Stimulated activated CD4-positive, alpha-beta T cell treated with anti-CD3 and anti-CD28 coated beads, Interleukin-12 subunit alpha, Interleukin-12 subunit beta, amount 100 ng/mL, for 4 hours (primary cell): ENCODE measurements around the gene LHFPL2.
A peak's percentile ranks its signal among the peaks of the same experiment; 100 is the strongest.
"Not testable (repeated sequence)": the region's sequence is repeated elsewhere in the genome, so short reads cannot be mapped to it uniquely, and the experiment has no call there.

ENCODE experiments used
- DNase-seq: peaks from one replicate; pipeline ENCODE4 v3.0.0-alpha.2; 2020

The LHFPL2 gene, protein sequence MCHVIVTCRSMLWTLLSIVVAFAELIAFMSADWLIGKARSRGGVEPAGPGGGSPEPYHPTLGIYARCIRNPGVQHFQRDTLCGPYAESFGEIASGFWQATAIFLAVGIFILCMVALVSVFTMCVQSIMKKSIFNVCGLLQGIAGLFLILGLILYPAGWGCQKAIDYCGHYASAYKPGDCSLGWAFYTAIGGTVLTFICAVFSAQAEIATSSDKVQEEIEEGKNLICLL

DNA sequence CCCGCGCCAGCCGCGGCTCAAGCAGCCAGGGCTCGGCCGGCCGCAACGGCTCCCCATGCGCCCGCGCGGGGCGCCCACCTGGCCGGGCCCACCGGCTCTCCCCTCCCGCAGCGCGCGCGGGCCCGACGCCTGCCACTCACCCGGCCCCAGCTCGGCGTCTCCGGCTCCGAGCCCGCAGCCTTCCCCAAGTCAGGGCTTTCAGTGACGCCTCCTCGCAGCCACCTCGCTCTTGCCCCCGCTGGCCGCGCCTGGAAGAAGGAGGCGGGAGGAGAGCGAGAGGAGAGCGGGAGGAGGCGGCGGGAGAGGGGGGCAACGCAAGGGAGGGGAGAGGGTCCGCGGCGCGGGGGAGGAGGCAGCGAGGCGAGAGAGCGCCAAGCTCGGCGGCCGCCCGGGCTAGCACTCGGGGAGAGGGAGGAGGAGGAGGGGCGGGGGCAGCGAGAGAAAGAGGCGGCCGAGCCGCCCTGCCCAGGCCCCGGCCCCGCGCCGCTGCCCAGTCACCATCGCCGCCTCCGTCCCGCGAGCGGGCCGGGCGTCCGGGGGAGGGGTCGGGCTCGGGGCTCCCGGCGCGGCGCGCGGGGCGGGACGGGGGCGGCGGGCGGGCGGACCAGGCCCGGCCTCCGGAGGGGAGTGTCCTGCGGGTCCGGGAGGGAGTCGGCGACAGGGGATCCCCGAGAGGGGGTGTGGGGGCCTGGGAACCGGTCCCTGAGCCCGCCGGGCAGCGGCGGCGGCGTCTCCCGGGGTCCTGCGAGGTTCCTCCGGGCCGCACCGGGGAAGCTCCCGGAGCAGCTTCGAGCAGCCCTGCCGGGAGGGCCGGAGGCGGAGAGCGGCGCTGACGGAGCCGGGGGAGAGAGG is at the start of gene LHFPL2:
LHFPL2 (minus strand) TSS at position 414 of the 852 bp plus-strand sequence. CDS start 138,559 bp downstream, outside the sequence.
- peak; percentile 21 for DNase-seq

DNA sequence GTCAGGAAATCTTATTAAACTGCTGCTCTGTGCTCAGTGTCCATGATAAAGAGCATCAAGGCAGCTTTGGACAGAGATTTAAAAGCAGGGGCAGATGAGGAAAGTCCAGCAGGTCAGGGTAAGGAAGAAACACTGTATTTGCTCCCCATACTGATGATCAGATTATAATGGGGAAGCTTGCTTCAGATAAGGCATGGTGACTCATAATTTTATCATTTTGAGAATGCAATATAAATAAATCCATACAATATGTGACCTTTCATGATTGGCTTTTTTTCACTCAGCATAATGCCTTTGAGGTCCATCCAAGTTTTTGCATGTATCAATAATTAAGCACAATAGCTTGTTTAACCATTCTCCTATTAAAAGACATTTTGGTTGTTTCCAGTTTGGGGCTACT is 48.1 kb upstream of the LHFPL2 start:
- DNase-seq: no peak

DNA sequence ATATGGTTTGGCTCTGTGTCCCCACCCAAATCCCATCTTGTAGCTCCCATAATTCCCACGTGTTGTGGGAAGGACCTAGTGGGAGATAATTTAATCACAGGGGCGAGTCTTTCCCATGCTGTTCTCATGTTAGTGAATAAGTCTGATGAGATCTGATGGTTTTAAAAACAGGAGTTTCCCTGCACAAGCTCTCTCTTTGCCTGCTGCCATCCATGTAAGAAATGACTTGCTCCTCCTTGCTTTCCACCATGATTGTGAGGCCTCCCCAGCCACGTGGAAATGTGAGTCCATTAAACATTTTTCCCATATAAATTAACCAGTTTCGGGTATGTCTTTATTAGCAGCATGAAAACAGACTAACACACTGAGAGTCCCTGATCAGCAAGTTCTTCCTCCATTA is 47.5 kb upstream of the LHFPL2 start:
- DNase-seq: not testable (repeated sequence)

GRCh38 chr5:78693339-78693738 is 44.8 kb upstream of the LHFPL2 start:
- no peak for DNase-seq

DNA sequence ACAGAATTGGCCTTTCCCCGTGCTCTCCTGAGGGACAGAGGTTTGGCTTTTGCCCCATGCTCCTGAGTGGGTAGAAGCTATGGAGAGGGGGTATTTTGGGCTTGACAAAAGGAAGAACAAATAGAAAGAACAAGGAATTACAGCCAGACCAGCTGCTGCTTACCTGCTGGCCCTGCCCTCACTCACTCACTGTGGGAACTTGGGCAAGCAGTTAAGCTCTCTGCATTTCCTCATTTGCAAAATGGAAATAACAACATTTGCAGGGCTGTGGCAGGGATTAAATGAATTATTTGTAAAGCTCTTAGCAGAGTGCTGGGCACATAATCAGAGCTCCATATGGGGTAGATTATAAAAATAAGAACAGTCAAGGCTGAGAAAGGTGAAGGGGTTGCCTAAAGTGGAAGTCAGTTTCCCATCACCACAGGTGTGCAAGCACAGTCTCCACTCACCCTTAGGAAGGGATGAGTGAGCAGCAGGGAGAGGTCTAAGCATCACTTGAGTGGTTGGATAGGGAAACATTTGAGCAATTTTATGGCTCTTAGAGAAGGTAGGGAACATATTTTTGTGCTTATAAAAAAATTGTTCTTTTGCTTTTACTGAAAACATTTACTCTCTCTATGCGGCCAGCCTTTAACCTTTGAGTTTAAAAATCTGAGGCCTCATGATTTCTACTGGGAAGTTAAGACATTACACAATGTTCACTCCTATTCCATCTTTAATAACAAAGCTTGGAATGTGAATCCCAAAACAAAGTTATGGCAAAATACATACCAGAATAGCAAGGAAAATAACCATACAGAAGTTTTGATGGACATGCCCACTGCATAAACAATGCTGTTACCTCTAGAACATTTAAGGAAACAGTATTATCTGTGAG is 42.8 kb upstream of the LHFPL2 start:
- no peak for DNase-seq

DNA sequence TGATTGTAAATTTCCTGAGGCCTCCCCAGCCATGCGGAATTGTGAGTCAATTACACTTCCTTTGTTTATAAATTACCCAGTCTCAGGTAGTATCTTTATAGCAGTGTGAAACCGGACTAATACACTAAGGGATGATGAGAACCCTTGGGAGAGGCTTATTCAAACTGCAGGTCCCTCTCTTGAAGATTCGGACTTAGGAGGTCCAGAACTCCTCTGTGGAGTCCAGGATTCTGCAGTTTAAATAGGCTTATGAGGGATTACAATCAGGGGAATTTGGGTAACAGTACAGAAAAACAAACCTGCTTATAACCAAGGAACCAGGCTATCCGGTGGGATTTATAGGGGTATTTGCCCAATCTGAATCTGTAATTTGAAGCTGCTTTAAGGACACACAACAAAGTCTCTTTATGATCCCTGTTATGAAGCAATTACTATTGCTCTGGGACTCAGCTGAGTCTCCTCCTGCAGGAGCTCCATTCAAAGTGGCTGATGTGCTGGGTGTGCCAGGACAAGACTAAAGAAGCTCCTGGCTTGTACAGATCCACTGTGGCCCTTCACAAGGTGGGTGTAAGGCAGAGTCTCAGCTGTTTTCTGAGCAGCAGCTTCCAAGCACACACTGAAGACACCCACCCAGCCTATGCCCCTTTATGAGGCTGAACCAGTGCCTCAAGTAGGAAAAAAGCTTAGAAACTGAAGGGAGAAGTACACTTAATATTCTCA is 41.8 kb upstream of the LHFPL2 start:
- DNase-seq: no peak

DNA sequence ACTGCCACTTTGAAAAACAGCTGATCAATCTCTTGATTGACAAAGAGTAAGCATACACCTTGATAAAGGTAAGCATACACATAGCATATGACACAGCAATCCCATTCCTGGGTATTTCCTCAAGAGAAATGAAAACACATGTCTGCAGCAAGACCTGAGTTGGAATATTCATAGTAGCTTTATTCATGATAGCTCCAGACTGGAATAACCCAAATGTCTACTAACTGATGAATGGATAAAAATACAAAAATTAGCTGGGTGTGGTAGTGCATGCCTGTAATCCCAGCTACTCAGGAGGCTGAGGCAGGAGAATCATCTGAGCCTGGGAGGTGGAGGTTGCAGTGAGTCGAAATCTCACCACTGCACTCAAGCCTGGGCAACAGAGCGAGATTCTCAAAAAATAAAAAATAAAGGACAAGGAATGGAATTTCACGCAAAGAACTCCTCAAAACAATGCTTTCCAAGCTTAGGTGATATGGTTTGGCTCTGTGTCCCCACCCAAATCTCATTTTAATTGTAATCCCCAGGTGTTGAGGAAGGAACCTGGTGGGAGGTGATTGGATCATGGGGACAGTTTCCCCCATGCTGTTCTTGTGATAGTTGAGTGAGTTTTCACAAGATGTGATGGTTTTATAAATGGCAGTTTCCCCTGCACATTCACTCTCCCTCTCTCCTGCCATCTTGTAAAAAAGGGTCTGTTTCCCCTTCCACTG is 41.1 kb upstream of the LHFPL2 start:
- DNase-seq: no peak

GRCh38 chr5:78687514-78687913 is 38.9 kb upstream of the LHFPL2 start:
- not testable (repeated sequence) for DNase-seq

- DNase-seq: not testable (repeated sequence)
These were observed 35.3 kb upstream of the LHFPL2 start for GRCh38 chr5:78683905-78684304.

DNA sequence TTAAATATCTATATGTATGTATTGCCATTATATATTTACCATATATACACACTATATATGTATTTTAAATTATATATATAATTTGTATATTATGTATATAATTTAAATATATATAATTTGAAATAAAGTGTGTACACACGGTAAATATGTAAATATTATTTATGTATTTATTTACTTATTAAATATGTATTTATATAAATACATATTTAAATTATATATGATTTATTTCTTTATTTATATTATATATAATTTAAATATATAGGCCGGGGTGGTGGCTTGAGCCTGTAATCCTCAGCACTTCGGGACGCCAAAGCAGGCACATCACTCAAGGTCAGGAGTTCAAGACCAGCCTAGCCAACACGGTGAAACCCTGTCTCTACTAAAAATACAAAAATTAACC is 31.3 kb upstream of the LHFPL2 start:
- no peak for DNase-seq

DNA sequence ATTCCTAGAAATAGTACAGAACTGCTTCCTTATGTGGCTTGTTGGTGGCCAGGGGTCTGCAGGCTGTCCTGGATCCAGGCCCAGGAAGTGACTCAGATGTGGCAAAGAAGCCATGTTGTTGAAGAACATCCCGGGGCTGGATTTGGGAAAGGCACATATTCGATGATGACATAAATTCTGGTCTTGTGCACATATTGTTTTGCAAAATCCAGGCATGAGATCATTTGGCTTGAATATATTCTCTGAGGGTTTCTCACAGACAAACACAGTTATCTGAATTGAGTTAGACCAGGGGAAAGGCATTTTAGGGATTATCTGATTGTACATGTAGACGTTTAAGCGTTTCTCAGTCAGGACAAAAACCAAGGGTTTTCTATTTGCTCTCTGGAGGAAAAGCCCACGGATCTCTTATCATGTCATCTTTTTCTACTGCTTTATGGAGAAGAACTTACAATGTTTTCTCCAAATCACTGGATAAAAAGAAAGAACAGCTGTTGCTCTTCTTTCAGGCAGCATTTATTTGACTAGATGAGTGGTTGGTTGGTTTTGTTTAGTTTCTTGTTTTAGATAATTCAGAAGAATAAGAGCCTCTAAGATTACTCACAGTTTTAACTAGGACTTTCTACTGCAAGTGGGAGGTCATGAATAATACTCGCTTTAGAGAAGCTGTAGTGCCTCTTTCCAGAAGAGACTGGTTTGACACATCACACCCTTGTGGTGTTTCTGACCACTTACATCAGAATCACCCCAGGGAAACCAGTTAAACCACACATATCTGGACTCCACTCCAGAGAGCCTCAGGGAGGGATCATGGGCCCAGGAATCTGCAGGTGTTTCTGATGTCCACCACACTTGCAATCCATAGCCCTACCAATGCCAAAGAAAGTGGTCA is 29.5 kb upstream of the LHFPL2 start:
- DNase-seq: no peak

DNA sequence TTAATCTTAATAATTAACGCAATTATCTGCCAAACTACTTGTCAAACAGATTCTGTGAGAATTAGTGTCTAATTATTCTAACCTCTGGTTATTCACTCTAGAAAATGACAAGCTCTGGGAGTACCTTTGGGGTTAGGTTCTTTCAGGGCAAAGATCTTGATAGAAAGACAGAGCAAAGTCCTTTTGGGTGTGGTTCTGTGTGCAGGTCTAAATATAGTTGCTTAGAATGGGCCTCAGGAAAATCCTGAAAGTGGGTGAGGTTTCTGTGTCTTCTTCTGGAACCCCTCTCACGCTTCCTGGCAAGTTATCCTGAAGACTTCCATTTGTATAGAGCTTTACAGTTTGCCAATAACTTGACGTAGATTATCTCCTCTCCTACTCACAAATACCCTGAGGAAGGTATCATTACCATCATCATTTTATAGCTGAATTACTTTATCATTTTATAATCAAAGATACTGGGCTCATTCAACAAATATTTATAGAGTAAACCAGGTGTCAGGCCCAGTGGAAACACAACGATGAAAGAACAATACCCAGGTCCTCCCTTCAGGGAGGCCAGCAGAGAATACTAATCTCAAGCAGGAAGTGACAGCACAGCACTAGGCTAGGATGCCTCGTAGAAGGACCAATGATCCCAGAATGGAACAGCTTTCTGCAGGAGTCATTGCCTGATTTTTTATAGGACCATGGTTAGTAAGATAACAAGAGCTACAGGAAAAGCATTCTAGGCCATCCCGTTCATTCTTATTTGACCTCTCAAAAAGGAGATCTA is 27.6 kb upstream of the LHFPL2 start:
- no peak for DNase-seq

GRCh38 chr5:78673827-78674226 is 25.3 kb upstream of the LHFPL2 start:
- not testable (repeated sequence) for DNase-seq

GRCh38 chr5:78672154-78672553 is 23.6 kb upstream of the LHFPL2 start:
- DNase-seq: no peak

DNA sequence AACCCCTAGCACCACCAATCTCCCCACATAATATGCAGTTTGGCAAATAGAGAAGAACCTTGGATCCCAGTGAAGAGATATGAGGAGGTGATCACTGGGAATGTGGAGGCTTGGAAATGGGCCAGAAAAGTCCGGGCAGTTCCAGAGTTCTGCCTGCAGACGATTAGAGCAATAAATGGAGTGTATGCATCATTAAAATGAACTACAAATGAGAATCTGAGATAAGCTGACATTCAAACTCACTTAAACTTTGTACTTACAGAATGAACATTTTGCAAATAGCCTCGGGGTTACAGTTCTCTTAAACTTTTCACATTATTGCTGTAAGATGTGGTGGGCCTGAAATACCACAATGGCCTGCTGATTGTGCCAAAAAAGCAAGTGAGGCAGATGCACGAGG is 23.0 kb upstream of the LHFPL2 start:
- no peak for DNase-seq

DNA sequence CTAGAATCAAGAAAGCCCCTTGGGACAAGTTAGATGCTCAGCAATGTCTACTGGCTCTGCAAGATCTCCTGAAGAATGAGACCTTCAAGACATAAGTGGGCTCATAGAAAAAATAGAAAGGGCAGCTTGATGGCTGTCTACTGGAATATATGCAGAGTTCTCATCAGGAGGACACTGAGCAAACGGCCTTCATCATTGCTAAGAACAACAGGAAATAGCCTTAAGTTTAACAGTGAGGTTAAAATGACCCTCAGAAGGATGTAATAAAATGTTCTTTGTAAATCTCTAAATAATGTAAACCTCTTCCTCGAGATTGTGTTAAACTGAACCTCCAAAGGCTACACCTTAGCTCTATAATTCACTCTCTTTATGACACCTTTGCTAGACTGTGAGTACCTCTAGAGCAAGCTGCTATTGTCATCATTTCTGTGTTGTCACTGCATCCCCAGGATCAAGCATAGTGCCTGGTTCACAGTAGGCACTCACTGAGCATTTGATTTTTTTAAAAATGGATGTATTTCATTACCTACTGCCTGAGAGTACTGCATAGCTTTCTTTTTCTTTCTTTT is 22.2 kb upstream of the LHFPL2 start:
- DNase-seq: no peak

- DNase-seq: no peak
These were observed 20.8 kb upstream of the LHFPL2 start for GRCh38 chr5:78669331-78669730.

- no peak for DNase-seq
These were observed 19.0 kb upstream of the LHFPL2 start for GRCh38 chr5:78667461-78668103.

- DNase-seq: not testable (repeated sequence)
These were observed 18.4 kb upstream of the LHFPL2 start for GRCh38 chr5:78666975-78667374.
